Erythroblast (primary cell): ENCODE results near the gene GFRA1.

Experiments
- GATA1 ChIP-seq: IDR thresholded peaks from 2 replicates; pipeline ENCODE4 v1.6.1; 2011; ENCODE audit warnings: low read depth, mild to moderate bottlenecking, control low read depth, low read length, moderate library complexity
- POLR2A ChIP-seq: IDR thresholded peaks from 2 replicates; pipeline ENCODE4 v1.6.1; 2011; ENCODE audit warnings: mild to moderate bottlenecking, low read length

DNA sequence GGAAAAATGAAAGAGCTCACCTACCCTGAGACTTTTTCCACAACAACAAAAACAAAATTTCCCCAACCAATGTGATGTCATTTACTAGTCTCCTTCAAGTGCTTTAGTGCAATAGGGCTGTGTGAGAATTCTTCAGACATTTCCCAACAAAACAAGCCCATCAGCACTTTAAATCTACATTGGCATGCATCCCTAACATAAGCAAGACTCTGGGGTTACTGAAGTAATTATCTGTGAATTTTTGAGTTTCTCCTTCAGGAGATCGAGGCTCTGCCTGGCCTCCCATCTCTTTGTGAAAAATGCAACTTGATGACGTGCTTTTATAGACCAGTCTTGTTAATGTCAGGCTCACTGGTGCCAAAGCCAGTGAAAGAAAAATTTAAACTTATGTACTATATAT, 255.6 kb downstream of the GFRA1 start:
- TF ChIP-seq POLR2A (no peak), GATA1 (no peak)
